Measurements from ENCODE around the gene CLDN19.

DNA sequence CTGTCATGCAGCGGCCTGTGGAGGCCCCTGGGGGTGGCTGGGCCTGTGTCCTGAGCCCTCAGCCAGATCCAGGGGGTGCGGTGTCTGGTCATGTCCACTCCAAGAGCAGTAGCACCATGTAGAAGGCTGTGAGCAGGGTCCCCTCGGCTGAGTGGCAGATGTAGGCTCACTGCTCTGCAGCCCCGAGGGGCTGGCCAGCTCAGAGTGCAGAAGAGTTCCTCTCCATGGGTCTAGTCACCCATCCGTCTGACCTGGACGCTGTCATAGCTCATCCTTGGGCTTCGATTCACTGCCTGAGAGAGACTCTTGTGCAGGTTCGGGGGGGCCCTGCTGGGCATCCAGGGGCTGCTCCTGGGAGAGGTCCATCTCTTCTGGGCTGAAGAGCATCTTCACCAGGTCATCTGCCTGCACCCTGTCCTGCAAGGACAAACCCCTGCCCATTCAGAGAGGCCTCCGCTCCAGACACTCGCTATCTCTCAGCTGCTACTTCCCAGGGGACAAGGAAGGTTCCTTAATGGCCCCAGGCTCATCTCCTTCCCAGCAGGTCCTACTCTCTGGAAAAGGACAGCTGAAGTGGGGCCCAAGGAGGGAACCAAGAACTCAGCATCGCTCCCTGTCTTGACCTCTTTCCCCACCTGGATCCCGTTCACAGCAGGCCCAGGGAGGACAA, 6.5 kb upstream of the CLDN19 start:
- TF ChIP-seq, protein P1, sequence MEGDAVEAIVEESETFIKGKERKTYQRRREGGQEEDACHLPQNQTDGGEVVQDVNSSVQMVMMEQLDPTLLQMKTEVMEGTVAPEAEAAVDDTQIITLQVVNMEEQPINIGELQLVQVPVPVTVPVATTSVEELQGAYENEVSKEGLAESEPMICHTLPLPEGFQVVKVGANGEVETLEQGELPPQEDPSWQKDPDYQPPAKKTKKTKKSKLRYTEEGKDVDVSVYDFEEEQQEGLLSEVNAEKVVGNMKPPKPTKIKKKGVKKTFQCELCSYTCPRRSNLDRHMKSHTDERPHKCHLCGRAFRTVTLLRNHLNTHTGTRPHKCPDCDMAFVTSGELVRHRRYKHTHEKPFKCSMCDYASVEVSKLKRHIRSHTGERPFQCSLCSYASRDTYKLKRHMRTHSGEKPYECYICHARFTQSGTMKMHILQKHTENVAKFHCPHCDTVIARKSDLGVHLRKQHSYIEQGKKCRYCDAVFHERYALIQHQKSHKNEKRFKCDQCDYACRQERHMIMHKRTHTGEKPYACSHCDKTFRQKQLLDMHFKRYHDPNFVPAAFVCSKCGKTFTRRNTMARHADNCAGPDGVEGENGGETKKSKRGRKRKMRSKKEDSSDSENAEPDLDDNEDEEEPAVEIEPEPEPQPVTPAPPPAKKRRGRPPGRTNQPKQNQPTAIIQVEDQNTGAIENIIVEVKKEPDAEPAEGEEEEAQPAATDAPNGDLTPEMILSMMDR (IDR thresholded peaks at IDR 0.05): no peak
- TF ChIP-seq POLR2A (IDR thresholded peaks at IDR 0.05): no peak
